ENCODE data around the gene MYO3B.
A peak's percentile ranks its signal among the peaks of the same experiment; 100 is the strongest.
"Not testable (repeated sequence)": the region's sequence is repeated elsewhere in the genome, so short reads cannot be mapped to it uniquely, and the experiment has no call there.

Gene MYO3B

GRCh38 chr2:170434900-170435621 is 257.1 kb downstream of the MYO3B start:
- no peak for DNase-seq

DNA sequence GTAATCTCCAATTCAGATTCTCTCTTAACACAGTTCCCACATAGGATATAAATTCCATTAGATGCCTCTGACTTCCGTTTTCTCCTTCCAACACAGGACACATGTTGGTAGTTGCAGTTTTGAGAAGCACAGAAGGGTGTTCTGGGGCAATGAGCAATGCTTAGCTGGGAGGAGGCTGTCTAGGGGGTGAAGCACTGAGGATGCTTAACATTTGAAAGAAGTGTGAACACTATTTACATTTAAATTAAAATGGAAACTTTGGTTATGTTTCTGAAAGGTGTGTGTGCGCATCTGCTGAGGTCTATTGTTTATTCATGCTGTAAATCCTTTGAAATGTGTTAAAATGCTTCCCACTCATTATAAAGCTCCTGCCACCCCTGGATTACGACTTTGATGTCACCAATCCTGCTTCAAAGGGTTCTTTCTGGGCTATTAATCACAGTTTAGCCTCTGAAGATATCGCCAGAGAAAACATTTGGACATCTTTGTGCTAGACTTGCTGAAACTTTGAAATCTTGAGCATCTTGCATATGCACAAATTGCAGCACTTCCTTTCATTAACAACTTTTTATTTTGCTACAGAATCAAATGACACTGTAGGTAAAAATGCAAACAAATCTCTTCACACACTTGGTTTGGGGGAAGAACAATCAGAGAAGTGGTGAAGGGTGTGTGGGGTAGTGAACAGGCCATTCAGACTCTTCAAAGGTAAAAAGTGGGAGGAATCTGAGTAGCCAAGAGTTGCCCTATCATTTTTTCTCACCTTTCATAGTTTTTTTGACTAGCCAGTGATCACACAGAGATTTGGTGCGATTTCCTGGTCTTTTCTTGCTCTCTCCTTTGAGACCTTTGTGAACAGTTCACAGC is 258.4 kb downstream of the MYO3B start:
- DNase-seq = no peak

- no peak for DNase-seq
These were observed 268.1 kb downstream of the MYO3B start for GRCh38 chr2:170446078-170446477.

- DNase-seq = no peak
These were observed 271.1 kb downstream of the MYO3B start for GRCh38 chr2:170449034-170449433.

DNA sequence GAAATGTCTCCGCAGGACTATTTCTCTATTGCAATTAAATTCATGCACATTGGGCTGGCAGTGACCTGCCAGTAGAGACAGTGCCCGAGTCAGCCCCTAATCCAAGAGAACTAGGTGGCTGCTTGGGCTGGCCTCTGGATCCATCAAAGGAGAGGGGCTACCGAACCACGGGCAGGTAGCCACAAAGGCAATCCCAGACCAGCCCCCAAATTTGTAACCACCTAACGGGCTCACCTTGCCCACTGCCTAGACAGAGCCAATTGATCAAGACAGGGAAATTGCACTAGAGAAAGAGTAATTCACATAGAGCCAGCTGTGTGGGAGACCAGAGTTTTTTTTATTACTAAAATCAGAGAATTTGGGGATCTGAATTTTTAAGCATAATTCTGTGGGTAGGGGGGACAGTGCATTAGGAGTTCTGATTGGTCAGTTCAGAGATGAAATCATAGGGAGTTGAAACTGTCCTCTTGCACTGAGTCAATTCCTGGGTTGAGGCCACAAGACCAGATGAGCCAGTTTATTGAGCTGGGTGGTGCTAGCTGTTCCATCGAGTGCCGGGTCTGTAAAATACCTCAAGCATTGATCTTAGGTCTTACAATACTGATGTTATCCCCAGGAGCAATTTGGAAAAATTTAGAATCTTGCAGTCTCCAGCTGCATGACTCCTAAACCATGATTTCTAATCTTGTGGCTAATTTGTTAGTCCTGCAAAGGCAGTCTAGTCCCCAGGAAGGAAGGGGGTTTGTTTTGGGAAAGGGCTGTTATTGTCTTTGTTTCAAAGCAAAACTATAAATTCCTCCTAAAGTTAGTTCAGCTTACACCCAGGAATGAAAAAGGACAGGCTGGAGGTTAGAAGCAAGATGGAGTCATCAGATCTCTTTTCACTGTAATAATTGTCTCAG is 276.8 kb downstream of the MYO3B start:
- DNase-seq = no peak

DNA sequence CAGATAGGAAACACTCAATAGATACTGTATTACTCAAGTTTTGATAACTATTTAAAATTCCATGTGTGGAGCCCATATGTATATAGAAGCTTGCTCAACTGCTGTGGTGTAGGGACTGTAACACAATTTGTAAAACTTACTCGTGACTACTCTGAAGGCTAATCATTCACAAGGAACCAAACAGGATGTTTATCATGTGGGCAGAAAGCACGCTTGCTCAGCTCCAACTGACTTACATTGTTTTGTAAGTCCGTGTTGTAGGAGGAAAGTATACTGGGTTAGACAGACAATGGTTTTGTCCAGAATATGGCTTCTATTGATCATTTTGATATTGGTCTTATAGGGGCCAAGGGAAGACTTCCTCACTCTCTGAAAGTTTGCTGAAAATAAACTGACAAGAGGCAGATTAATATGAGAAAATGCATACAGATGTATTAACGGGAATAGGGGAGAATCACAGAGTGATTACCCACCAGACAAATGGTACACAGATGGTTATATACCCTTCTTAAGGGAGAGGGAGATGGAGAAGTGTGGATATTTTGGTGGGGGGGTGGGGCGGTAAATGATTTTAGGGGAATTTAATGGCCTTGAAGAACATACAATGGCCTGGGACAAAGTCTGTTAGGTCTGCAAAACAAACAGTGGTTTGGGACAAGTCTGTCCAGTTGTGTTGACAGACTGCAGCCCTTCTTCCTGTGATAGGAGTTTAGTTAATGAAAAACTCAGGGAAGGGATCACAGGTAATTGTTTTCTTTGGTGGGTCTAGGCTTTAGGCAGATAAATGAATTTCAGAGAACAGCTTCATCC is 277.9 kb downstream of the MYO3B start:
- no peak for DNase-seq

DNA sequence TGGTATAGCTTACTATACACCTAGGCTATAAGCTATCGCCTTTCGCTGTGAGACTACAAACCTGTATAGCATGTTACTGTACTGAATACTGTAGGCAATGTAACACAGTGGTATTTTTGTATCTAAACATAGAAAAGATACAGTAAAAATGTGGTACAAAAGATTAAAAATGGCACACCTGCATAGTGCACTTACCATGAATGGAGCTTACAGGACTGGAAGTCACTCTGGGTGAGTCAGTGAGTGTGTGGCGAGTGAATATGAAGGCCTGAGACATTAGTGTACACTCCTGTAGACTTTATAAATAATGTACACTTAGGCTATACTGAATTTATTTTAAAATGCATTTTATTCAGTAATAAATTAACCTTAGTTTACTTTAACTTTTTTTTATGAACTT is 279.0 kb downstream of the MYO3B start:
- no peak for DNase-seq

DNA sequence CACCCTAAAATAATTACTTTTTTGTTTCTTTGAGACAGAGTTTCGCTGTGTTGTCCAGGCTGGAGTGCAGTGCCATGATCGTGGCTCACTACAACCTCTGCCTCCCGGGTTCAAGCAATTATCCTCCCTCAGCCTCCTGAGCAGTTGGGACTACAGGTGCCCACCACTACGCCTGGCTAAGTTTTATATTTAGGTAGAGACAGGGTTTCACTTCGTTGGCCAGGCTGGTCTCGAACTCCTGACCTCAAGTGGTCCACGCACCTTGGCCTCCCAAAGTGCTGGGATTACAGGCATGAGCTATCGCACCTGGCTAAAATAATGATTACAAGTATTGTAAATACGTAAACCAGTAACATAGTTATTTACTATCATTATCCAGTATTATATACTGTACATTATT is 279.8 kb downstream of the MYO3B start:
- no peak for DNase-seq

DNA sequence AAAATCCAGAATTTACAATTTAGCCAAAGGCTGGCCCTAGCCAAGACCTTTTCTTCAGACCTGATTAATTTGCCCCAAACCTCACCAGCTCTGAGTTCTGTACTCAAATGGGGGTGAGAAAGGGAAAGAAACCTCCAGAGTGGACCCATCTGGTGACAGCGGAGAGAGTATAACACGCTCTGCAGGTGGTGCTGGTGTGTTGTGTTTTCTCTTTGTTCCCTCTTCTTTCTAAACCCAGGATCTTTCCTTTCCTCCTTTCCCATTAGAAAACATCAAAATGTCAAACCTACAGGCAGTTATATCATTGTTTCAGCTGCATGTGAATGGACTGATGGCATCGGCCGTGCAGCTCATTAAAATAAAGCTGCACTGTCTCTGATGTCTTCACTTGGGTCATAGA is 283.9 kb downstream of the MYO3B start:
- DNase-seq = peak; percentile 52

DNA sequence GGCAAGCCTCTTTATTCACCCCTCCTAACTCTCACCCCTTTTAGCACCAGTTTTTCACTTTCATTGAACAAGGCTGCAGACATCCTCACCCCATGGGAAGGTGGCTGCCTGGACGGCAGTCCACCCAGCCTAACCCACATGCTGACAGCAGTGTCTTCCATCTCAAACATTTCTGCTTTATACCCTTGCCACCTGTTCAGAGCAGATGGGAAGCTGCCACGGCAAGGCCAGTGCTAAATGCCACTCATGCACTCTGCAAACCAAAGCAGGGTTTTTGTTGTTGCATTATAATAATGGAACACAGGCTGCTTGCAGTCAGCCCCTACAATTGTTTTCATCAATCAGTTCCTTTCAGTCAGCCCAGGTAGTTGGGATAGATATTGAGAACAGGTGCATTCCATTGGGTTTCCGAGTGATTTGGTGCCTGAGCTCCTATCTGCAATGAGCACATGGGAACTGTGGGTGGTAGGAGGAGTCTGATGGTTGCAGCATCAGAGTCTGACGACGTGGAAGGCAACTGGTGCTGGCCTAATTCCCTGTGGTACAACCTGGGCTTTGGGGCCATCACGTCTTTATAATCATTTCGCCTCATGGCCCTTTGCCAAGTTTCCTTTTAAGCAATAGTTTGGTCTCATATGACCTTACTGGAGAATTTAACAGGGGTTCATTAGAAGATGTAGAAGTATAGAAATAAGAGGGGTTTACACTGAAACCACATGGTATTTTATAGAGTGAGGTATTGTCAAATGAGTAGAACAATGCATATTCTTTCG is 284.7 kb downstream of the MYO3B start:
- DNase-seq = no peak

GRCh38 chr2:170463206-170463537 is 285.2 kb downstream of the MYO3B start:
- no peak for DNase-seq

- no peak for DNase-seq
These were observed 286.3 kb downstream of the MYO3B start for GRCh38 chr2:170464268-170464667.

- no peak for DNase-seq
These were observed 287.3 kb downstream of the MYO3B start for GRCh38 chr2:170465241-170465640.

DNA sequence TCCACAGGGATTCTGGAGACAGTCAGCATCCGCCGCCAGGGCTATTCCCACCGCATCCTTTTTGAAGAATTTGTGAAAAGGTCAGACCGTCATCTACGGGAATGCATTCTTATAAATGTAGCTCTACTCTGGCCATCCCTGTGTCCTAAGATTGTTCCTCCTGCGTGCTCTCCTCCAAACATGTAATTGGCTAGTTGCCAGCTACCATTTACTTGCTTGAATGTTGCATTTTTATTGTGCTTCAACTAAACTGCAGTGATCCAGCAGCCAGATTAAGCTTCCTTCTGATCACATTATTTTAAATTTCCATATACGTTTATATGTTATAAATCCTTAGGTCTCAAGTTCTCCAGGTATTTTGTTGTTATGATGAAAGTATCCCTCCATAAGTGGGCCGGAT is 288.7 kb downstream of the MYO3B start:
- DNase-seq = no peak

GRCh38 chr2:170467568-170468422 is 289.8 kb downstream of the MYO3B start:
- no peak for DNase-seq

GRCh38 chr2:170468557-170468956 is 290.6 kb downstream of the MYO3B start:
- DNase-seq = no peak

DNA sequence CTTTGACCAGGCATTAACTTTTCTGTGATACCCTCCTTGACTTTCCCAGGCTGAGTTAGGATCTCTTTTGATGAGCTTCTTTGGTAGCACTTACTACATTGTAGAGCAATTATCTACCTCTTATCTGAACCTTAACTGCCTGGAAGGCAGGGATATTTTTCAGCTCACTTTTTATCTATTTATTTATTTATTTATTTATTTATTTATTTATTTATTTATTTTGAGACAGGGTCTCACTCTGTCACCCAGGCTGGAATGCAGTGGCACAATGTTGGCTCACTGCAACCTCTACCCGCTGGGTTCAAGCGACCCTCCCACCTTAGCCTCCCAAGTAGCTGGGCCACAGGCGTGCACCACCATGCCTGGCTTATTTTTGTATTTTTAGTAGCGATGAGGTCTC is 294.6 kb downstream of the MYO3B start:
- not testable (repeated sequence) for DNase-seq

- no peak for DNase-seq
These were observed 297.9 kb downstream of the MYO3B start for GRCh38 chr2:170475878-170476277.

DNA sequence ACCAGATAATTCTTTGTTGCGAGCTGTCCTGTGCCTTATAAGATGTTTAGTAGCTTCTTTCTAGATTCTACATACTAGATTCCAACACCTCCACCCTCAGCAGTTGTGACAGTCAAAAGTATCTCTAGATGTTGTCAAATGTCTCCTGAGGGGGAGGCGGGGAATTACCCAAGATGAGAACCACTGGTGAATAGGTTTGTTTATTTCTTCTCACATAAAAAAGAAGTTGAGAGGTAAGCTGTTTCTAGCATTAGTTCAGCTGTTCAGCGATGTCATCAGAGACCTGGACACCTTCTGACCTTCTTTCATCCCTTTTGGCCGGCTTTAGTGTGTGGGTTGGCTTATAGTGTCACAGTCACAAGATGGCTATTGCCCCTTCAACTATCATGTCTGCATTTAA is 299.7 kb downstream of the MYO3B start:
- no peak for DNase-seq

GRCh38 chr2:170481201-170481600 is 303.3 kb downstream of the MYO3B start:
- no peak for DNase-seq

- no peak for DNase-seq
These were observed 306.6 kb downstream of the MYO3B start for GRCh38 chr2:170484552-170484951.

Data from NCI-H2227 treated with DMSO at 0.1 percent for 48 hours (cell line).